HG03066 (cell line): Measurements from ENCODE around the gene WDR37.
A peak's percentile ranks its signal among the peaks of the same experiment; 100 is the strongest.
"Not testable (repeated sequence)": the region's sequence is repeated elsewhere in the genome, so short reads cannot be mapped to it uniquely, and the experiment has no call there.

Source experiments
- ATAC-seq: cut with Tn5 transposase; IDR thresholded peaks from one replicate; pipeline ENCODE4 v1.9.1; 2021; ENCODE audit warnings: low read depth; ENCODE audit not compliant: unreplicated experiment

WDR37 gene

GRCh38 chr10:1056326-1057105 is at the start of gene WDR37:
Gene WDR37, plus strand, starts transcription at chr10:1056385. Its CDS starts 15,771 bp downstream, at chr10:1072156.
- peak; percentile 93 for ATAC-seq

- no peak for ATAC-seq
These were observed 49.6 kb upstream of the WDR37 start for GRCh38 chr10:1006573-1006972.

- ATAC-seq = no peak
These were observed 48.6 kb upstream of the WDR37 start for GRCh38 chr10:1007583-1007982.

GRCh38 chr10:1009071-1009494 is 47.1 kb upstream of the WDR37 start:
- ATAC-seq = no peak

GRCh38 chr10:1009947-1010346 is 46.2 kb upstream of the WDR37 start:
- ATAC-seq = not testable (repeated sequence)

- no peak for ATAC-seq
These were observed 45.5 kb upstream of the WDR37 start for GRCh38 chr10:1010703-1011102.

- no peak for ATAC-seq
These were observed 44.5 kb upstream of the WDR37 start for GRCh38 chr10:1011696-1012095.

- no peak for ATAC-seq
These were observed 40.5 kb upstream of the WDR37 start for GRCh38 chr10:1015688-1016087.

- no peak for ATAC-seq
These were observed 36.8 kb upstream of the WDR37 start for GRCh38 chr10:1019362-1019761.

- ATAC-seq = no peak
These were observed 35.7 kb upstream of the WDR37 start for GRCh38 chr10:1020460-1020859.

GRCh38 chr10:1020958-1021357 is 35.2 kb upstream of the WDR37 start:
- no peak for ATAC-seq

- ATAC-seq = no peak
These were observed 33.8 kb upstream of the WDR37 start for GRCh38 chr10:1022413-1022812.

- no peak for ATAC-seq
These were observed 32.1 kb upstream of the WDR37 start for GRCh38 chr10:1024103-1024502.

- ATAC-seq = no peak
These were observed 30.5 kb upstream of the WDR37 start, which contains the start of gene IDI2 for GRCh38 chr10:1025683-1026082. Gene IDI2, minus strand, starts transcription at chr10:1025859. Its CDS starts 1,136 bp downstream, at chr10:1024723.

GRCh38 chr10:1026578-1026977 is 29.6 kb upstream of the WDR37 start:
- no peak for ATAC-seq

- no peak for ATAC-seq
These were observed 26.3 kb upstream of the WDR37 start for GRCh38 chr10:1029838-1030237.

- ATAC-seq = no peak
These were observed 22.6 kb upstream of the WDR37 start for GRCh38 chr10:1033601-1034000.

- ATAC-seq = no peak
These were observed 21.4 kb upstream of the WDR37 start for GRCh38 chr10:1034758-1035157.

- no peak for ATAC-seq
These were observed 21.0 kb upstream of the WDR37 start for GRCh38 chr10:1035201-1035600.

- no peak for ATAC-seq
These were observed 19.8 kb upstream of the WDR37 start for GRCh38 chr10:1036341-1036791.

- ATAC-seq = no peak
These were observed 19.1 kb upstream of the WDR37 start for GRCh38 chr10:1037098-1037497.

GRCh38 chr10:1038769-1039168 is 17.4 kb upstream of the WDR37 start:
- ATAC-seq = not testable (repeated sequence)
